ENCODE data around the gene GINM1.

Gene GINM1

DNA sequence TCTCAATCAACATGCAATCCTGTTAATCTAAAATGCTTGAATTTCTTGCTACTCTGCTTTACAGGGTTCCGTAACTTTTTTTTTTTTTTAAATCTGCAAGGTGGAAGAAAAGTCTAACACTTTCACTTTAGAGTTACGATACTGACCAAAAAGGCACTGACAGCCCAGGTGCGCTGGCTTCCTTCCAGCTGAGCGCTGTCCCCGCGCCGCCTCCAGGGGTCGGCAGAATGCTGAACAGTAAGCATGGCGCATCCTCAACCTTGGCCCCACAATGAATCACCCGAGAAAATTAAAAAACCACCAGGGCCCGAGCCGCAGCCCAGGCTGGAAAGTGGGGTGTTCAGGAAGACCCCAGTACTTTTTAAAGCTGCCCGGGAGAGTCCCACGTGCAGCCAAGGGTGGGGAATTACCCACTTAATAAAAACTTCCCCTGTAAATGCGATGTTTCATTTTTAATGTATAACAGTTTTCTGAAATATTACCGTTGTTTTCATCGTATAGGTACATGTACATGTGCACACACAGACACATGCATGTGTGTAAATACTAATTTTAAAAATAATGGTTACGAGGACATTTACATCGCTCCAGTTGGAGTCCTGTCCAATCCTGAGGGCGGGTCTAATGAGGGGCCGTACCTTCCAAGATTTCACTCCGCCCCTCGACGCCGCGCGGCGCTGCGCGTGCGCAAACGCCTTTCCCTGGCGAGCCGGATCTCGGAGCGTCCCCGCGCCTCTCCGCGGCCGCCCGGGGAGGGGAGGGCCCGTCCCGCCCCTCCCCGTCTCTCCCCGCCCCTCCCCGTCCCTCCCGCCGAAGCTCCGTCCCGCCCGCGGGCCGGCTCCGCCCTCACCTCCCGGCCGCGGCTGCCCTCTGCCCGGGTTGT lies at the start of gene GINM1:
Gene GINM1, plus strand, starts transcription at position 849 of the 883 bp plus-strand sequence. CDS start 40 bp downstream, outside the sequence.
- peak; percentile 98 for DNase-seq (ENCODE audit: low spot score)

- no peak for DNase-seq (ENCODE audit: low spot score)
Measured at GRCh38 chr6:149529650-149530049, 36.5 kb upstream of the GINM1 start.

GRCh38 chr6:149534742-149535141 lies 31.4 kb upstream of the GINM1 start:
- DNase-seq (ENCODE audit: low spot score), result no peak

DNA sequence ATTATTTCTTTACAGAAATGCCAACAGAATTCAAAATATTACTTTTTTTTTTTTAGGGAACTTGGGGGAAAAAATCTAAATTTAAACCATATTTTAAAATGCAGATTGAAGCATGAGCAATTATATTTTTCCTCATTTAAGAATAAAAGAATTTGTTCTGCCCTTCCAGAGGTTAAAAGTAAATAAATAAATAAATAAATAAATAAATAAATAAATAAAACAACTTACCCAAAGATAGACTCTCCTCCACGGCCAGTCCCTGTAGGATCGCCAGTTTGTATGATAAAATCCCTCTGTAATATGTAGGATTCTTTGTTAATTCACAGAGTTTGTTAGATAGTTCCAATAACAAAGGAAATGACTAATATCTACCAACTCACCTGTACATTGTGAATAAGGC lies 25.0 kb upstream of the GINM1 start:
- DNase-seq (ENCODE audit: low spot score), result no peak

GRCh38 chr6:149544646-149545257 lies 21.4 kb upstream of the GINM1 start:
- DNase-seq (ENCODE audit: low spot score), result no peak

DNA sequence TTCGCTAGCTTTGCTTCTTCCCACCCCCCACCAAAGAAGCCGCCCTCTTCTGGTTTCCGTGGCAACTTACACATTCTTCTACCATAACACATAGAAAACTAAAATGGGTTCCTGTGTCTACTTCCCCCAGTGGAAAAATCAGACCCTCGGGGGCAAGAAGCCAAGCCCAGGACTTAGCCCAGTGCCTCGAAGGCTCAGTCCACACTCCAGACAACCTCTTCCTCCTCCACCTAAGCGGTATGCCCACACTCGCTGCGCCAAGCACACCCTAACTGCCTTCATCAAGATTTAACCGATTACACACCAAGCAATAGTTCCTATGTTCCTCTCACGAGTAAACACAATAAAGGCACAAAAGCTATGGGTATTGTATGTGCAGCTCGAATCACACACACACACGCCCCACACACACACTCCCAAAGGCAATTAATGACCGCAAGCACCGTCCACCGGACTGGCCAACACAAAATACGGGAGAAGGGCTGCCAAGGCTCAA lies 20.9 kb upstream of the GINM1 start:
- peak; percentile 10 for DNase-seq (ENCODE audit: low spot score)

- DNase-seq (ENCODE audit: low spot score), result peak; percentile 89
Measured at GRCh38 chr6:149545754-149546471, 20.3 kb upstream of the GINM1 start, which contains the start of gene PPIL4. Gene PPIL4, minus strand, starts transcription at chr6:149546043. Its CDS starts 38 bp downstream, at chr6:149546005.

- DNase-seq (ENCODE audit: low spot score), result no peak
Measured at GRCh38 chr6:149551920-149552319, 14.3 kb upstream of the GINM1 start.

DNA sequence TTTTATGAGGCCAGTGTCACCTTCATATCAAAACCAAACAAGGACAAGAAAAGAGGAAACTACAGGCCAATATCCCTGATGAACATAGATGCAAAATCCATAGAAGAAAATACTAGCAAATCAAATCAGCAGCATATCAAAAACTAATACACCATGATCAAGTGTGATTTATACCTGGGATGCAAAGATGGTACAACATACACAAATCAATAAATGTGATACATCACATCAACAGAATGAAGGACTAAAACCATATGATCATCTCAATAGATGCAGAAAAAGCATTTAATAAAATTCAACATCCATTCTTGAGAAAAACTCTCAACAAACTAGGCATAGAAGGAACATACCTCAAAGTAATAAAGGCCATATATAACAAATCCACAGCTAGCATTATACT lies 8.1 kb upstream of the GINM1 start:
- DNase-seq (ENCODE audit: low spot score), result no peak

GRCh38 chr6:149559389-149559788 lies 6.8 kb upstream of the GINM1 start:
- no peak for DNase-seq (ENCODE audit: low spot score)

- peak; percentile 65 for DNase-seq (ENCODE audit: low spot score)
Measured at GRCh38 chr6:149560736-149561135, 5.4 kb upstream of the GINM1 start.

GRCh38 chr6:149563203-149563927 lies 2.8 kb upstream of the GINM1 start:
- DNase-seq (ENCODE audit: low spot score), result no peak

DNA sequence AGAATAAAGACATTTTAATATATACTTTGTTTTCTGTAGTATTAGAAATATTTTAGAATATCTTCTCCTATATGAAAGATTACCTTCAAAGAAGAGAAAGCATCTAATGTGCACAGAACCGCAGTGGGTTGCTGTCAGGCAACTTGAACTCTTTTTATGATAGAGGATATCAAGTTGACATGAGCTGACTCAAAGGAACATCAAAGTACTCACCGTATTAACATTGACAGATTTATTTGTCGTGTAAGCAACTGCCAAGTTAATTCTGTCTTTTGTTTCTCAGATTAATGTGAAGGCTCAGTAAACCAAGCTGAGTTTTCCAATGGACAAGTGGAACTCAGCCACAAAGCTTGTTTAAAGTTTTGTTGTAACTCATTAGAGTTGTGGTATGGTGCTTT lies 2.2 kb upstream of the GINM1 start:
- no peak for DNase-seq (ENCODE audit: low spot score)

GRCh38 chr6:149566410-149567193 lies 427 bp downstream of the GINM1 start:
- DNase-seq (ENCODE audit: low spot score), result peak; percentile 59

- no peak for DNase-seq (ENCODE audit: low spot score)
Measured at GRCh38 chr6:149567194-149567586, 1.0 kb downstream of the GINM1 start.

GRCh38 chr6:149567945-149568585 lies 1.9 kb downstream of the GINM1 start:
- DNase-seq (ENCODE audit: low spot score), result no peak

- DNase-seq (ENCODE audit: low spot score), result no peak
Measured at GRCh38 chr6:149580880-149581279, 14.7 kb downstream of the GINM1 start.

- DNase-seq (ENCODE audit: low spot score), result no peak
Measured at GRCh38 chr6:149581349-149581748, 15.2 kb downstream of the GINM1 start.

DNA sequence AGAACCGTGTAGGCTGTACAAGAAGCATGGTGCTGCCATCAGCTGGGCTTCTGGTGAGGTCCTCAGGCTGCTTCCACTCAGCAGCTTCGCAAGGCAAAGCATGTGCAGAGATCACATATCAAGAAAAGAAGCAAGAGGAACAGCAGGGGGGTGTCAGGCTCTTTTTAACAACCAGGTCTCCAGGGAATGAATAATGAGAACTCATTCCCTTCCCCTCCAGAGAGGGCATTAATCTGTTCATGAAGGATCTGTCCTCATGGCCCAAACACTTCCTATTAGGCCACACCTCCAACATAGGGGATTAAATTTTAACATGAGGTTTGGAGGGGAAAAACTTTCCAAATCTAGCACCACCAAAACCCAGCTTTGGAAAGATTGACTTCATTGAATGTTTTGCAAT lies 20.0 kb downstream of the GINM1 start:
- no peak for DNase-seq (ENCODE audit: low spot score)

- no peak for DNase-seq (ENCODE audit: low spot score)
Measured at GRCh38 chr6:149592983-149593382, 26.8 kb downstream of the GINM1 start.

DNA sequence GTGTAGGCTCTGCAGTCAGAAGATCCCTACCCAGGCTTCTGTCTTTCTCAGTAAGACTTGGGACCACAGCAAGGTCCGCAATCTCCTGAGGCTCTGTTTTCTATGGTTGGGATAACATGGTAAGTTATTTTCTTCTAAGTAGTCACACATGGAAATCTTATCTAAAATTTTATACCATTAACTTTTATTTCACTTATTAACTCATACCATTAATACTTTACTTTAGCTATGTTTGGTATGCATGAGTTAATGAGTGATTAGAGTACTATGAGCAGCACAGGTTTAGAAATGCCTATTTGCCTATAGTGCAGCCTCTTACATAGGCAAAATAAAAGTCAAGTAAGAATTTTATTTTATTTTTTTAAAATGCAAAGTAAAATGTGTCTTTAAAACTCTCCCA lies 27.2 kb downstream of the GINM1 start:
- DNase-seq (ENCODE audit: low spot score), result no peak

Data from HuH-7 (cell line).